IMR-90 (cell line): Measurements from ENCODE around the gene EIF4E3. TPM values are rescaled to one million over a fixed set of nuclear protein-coding genes. Genes with fewer than 3 reads are reported as not detected.
A peak's percentile ranks its signal among the peaks of the same experiment; 100 is the strongest.

Source experiments
- ATAC-seq: fragments of 200-7000 bp; cut with Tn5 transposase; 2 replicates; pipeline ENCODE4 v1.9.1; 2020; ENCODE audit warnings: low read depth, mild to moderate bottlenecking, moderate library complexity
- BruUV-seq: library from RNA; stranded (reverse); fragments of 400-500 nt; replicated peaks from 2 replicates; lab custom pipeline; 2021; lab: Mats Ljungman, UMichigan
- CTCF ChIA-PET: fragments of 300-600 bp; formaldehyde crosslinking; extraction: SDS; loops from one replicate; lab custom pipeline; 2021; ENCODE audit warnings: antibody characterized with exemption; lab: Yijun Ruan, JAX
- POLR2A ChIA-PET: fragments of 300-600 bp; sonication (Branson Sonifier 250); formaldehyde crosslinking; loops from one replicate; lab custom pipeline; 2022; ENCODE audit warnings: antibody characterized with exemption; ENCODE audit not compliant: unreplicated experiment; lab: Charles Lee
- DNase-seq: peaks from one replicate; pipeline ENCODE4 v3.0.0; 2013
- H2AFZ ChIP-seq: replicated peaks from 2 replicates; pipeline ENCODE3; 2013; ENCODE audit warnings: low read length, mild to moderate bottlenecking; ENCODE audit not compliant: poor library complexity
- H2AK5ac ChIP-seq: 2 replicates; pipeline ENCODE4 v1.6.1; 2013; ENCODE audit warnings: low read depth, low read length, inconsistent platforms
- H2AK9ac ChIP-seq: replicated peaks from 2 replicates; pipeline ENCODE3; 2013; ENCODE audit warnings: mild to moderate bottlenecking, low read depth, low read length, moderate library complexity; ENCODE audit not compliant: poor library complexity
- H2BK120ac ChIP-seq: 2 replicates; pipeline ENCODE4 v1.6.1; 2013; ENCODE audit warnings: low read depth, low read length, inconsistent platforms
- H2BK15ac ChIP-seq: 3 replicates; pipeline ENCODE4 v1.6.1; 2013; ENCODE audit warnings: low read depth, low read length, inconsistent platforms
- H2BK20ac ChIP-seq: 2 replicates; pipeline ENCODE4 v1.6.1; 2013; ENCODE audit warnings: low read depth, mild to moderate bottlenecking, inconsistent platforms, low read length, moderate library complexity
- H2BK5ac ChIP-seq: 2 replicates; pipeline ENCODE4 v1.6.1; 2013; ENCODE audit warnings: mild to moderate bottlenecking, low read depth, low read length, inconsistent platforms; ENCODE audit not compliant: poor library complexity, severe bottlenecking
- H3K14ac ChIP-seq: replicated peaks from 2 replicates; pipeline ENCODE4 v1.6.1; 2013; ENCODE audit warnings: low read depth, low read length, inconsistent platforms
- H3K18ac ChIP-seq: 2 replicates; pipeline ENCODE4 v1.6.1; 2013; ENCODE audit warnings: low read depth, low read length, control low read depth
- H3K23ac ChIP-seq: 2 replicates; pipeline ENCODE4 v1.6.1; 2013; ENCODE audit warnings: low read depth, low read length, inconsistent platforms
- H3K27ac ChIP-seq: 2 replicates; pipeline ENCODE4 v1.5.1; 2013; ENCODE audit warnings: mild to moderate bottlenecking, control low read depth, low read length; ENCODE audit not compliant: insufficient read depth
- H3K27me3 ChIP-seq: 2 replicates; pipeline ENCODE4 v1.6.1; 2013; ENCODE audit warnings: low read length; ENCODE audit not compliant: control insufficient read depth, insufficient read depth
- H3K36me3 ChIP-seq: 2 replicates; pipeline ENCODE4 v1.6.1; 2013; ENCODE audit warnings: low read length, mixed read lengths; ENCODE audit not compliant: control insufficient read depth, insufficient read depth
- H3K4ac ChIP-seq: 2 replicates; pipeline ENCODE4 v1.6.1; 2013; ENCODE audit warnings: low read depth, low read length, inconsistent platforms
- H3K4me1 ChIP-seq: 2 replicates; pipeline ENCODE4 v1.6.1; 2013; ENCODE audit warnings: low read length, mixed read lengths; ENCODE audit not compliant: control insufficient read depth, insufficient read depth
- H3K4me2 ChIP-seq: 2 replicates; pipeline ENCODE4 v1.6.1; 2013; ENCODE audit warnings: low read depth, mild to moderate bottlenecking, control low read depth, low read length, moderate library complexity
- H3K4me3 ChIP-seq: 2 replicates; pipeline ENCODE4 v1.5.1; 2013; ENCODE audit warnings: low read depth, mild to moderate bottlenecking, control low read depth, low read length, moderate library complexity; ENCODE audit not compliant: insufficient read depth
- H3K56ac ChIP-seq: 2 replicates; pipeline ENCODE4 v1.6.1; 2013; ENCODE audit warnings: low read length, inconsistent platforms; ENCODE audit not compliant: insufficient read depth; ENCODE audit errors: extremely low read depth
- H3K79me1 ChIP-seq, 2 experiments: 2 replicates each; pipeline ENCODE4 v1.6.1; 2013; ENCODE audit warnings: low read length in 2 of 2, inconsistent platforms in 1 of 2, low read depth in 1 of 2
- H3K9ac ChIP-seq: 2 replicates; pipeline ENCODE4 v1.6.1; 2013; ENCODE audit warnings: low read depth, low read length, control low read depth
- H3K9me1 ChIP-seq: 2 replicates; pipeline ENCODE4 v1.6.1; 2013; ENCODE audit warnings: low read length, inconsistent platforms; ENCODE audit not compliant: insufficient read depth
- H3K9me3 ChIP-seq: 2 replicates; pipeline ENCODE4 v1.6.1; 2013; ENCODE audit warnings: low read length; ENCODE audit not compliant: control insufficient read depth, insufficient read depth
- H4K20me1 ChIP-seq: 2 replicates; pipeline ENCODE4 v1.6.1; 2013; ENCODE audit warnings: low read length, inconsistent platforms; ENCODE audit not compliant: insufficient read depth
- H4K5ac ChIP-seq: 2 replicates; pipeline ENCODE4 v1.6.1; 2013; ENCODE audit warnings: mild to moderate bottlenecking, low read depth, low read length, control low read depth
- H4K8ac ChIP-seq, 2 experiments: 2 replicates each; pipeline ENCODE4 v1.6.1; 2013; ENCODE audit warnings: low read depth in 2 of 2, low read length in 2 of 2, control low read depth in 1 of 2, inconsistent platforms in 1 of 2
- H4K91ac ChIP-seq: 2 replicates; pipeline ENCODE4 v1.6.1; 2013; ENCODE audit warnings: low read depth, low read length, inconsistent platforms; ENCODE audit not compliant: insufficient read depth
- BHLHE40 ChIP-seq: fragments of 150-350 bp; IDR thresholded peaks from 2 replicates; pipeline ENCODE4 v1.6.1; 2016; ENCODE audit warnings: mild to moderate bottlenecking, low read depth, low read length
- CEBPB ChIP-seq: IDR thresholded peaks from 2 replicates; pipeline ENCODE4 v1.6.1; 2012; ENCODE audit warnings: low read depth, low read length, improper control_type of control experiment
- CHD1 ChIP-seq: IDR thresholded peaks from 2 replicates; pipeline ENCODE4 v1.6.1; 2012; ENCODE audit warnings: low read depth, low read length, improper control_type of control experiment
- ELK1 ChIP-seq: fragments of 150-350 bp; IDR thresholded peaks from 2 replicates; pipeline ENCODE4 v1.6.1; 2016; ENCODE audit warnings: low read depth, mild to moderate bottlenecking, low read length, moderate library complexity, borderline replicate concordance
- MAFK ChIP-seq: IDR thresholded peaks from 2 replicates; pipeline ENCODE4 v1.6.1; 2012; ENCODE audit warnings: low read depth, low read length, improper control_type of control experiment
- MAZ ChIP-seq: IDR thresholded peaks from 2 replicates; pipeline ENCODE4 v1.6.1; 2012; ENCODE audit warnings: low read depth, mild to moderate bottlenecking, low read length, improper control_type of control experiment, moderate library complexity, borderline replicate concordance
- NFE2L2 ChIP-seq: fragments of 150-350 bp; IDR thresholded peaks from 2 replicates; pipeline ENCODE4 v1.6.1; 2016; ENCODE audit warnings: low read depth, mild to moderate bottlenecking, low read length
- POLR2A ChIP-seq: IDR thresholded peaks from 2 replicates; pipeline ENCODE4 v1.6.1; 2012; ENCODE audit warnings: mild to moderate bottlenecking, low read depth, low read length
- RFX5 ChIP-seq: IDR thresholded peaks from 2 replicates; pipeline ENCODE4 v1.8.0; 2012; ENCODE audit warnings: low read depth, mild to moderate bottlenecking, low read length, moderate library complexity
- dilution Hi-C: fragments of 300-500 bp; cut with HindIII; formaldehyde crosslinking; loops from one replicate; pipeline ENCODE4 v1.14.3; 2018; ENCODE audit warnings: low sequenced_read_pairs; ENCODE audit not compliant: unreplicated experiment
- in situ Hi-C: fragments of 300-500 bp; cut with MboI; formaldehyde crosslinking; loops from 3 replicates; pipeline ENCODE4 v1.14.3; 2019; ENCODE audit warnings: low sequenced_read_pairs, inconsistent platforms, mixed read lengths
- intact Hi-C: fragments of 100-400 bp; cut with micrococcal nuclease; formaldehyde crosslinking; loops from 2 replicates; pipeline ENCODE4 v1.10.0; 2022
- polyA plus RNA-seq, 3 experiments: library from polyadenylated mRNA; depleted of rRNA; stranded (reverse); fragments of >200 nt; gene quantifications; 2 replicates each; pipeline ENCODE4 v1.2.3, GENCODE V29; 2012; ENCODE audit warnings: low replicate concordance in 1 of 3
- total RNA-seq: library from RNA; depleted of rRNA; stranded (reverse); fragments of >200 nt; gene quantifications from 2 replicates; pipeline ENCODE4 v1.2.3, GENCODE V29; 2012

The EIF4E3 gene
- total and polyA plus RNA-seq, 2 of the 4 experiments (the other 2 are of a cell fraction): 0.72 to 1.1 TPM

- Histone ChIP-seq H3K4me3 (no peak overlapping the region), H3K4me2 (peak overlapping the region; percentile 91), H4K20me1 (no peaks in the 10 kb centered on the region), H3K14ac (no peak overlapping the region), H3K79me1 (no peaks in the 10 kb centered on the region), H3K9me3 (no peaks in the 10 kb centered on the region), H3K27me3 (peaks cover 61% of the 10 kb centered on the region), H3K56ac (no peak overlapping the region), H3K18ac (no peak overlapping the region), H4K5ac (no peak overlapping the region), H4K91ac (no peak overlapping the region), H2AK9ac (no peak overlapping the region), H3K27ac (no peak overlapping the region), H2BK5ac (no peak overlapping the region), H2AK5ac (no peak overlapping the region), H3K4ac (no peak overlapping the region), H4K8ac (no peak overlapping the region), H3K36me3 (no peaks in the 10 kb centered on the region), H3K9ac (no peak overlapping the region), H2AFZ (no peak overlapping the region), H3K23ac (no peak overlapping the region), H3K4me1 (peaks cover 2% of the 10 kb centered on the region; the same call in 1 of the 2 replicates), H2BK20ac (no peak overlapping the region), H2BK120ac (no peak overlapping the region), H2BK15ac (no peak overlapping the region), H3K9me1 (peaks cover 3% of the 10 kb centered on the region; the same call in 1 of the 2 replicates)
- DNase-seq: no peak
- TF ChIP-seq CHD1 (no peak), MAZ (no peak), MAFK (no peak), POLR2A (no peak), CEBPB (no peak), ELK1 (no peak), NFE2L2 (no peak), RFX5 (no peak), BHLHE40 (no peak)
- CTCF ChIA-PET: interaction anchor here (1.6 kb wide), 1 partner anchor 13 kb away, joined by 6 read pairs; no protein-coding TSS in a partner anchor
- intact Hi-C loops: no loop called here
- POLR2A ChIA-PET: interaction anchor here (0.6 kb wide), 1 partner anchor 776 kb away, joined by 3 read pairs; no protein-coding TSS in a partner anchor
- no peak for ATAC-seq
- in situ Hi-C loops: loop anchor here (5.0 to 10.0 kb wide), 2 partner anchors 1098 to 1351 kb away; no protein-coding TSS in a partner anchor
- dilution Hi-C loops: no loop called here
- BruUV-seq: no TSS peak
Measured at GRCh38 chr3:71724171-71724453, 1.1 kb downstream of the EIF4E3 start.
